GM12873 (cell line): ENCODE measurements around the gene NELFE.
"Not testable (repeated sequence)": the region's sequence is repeated elsewhere in the genome, so short reads cannot be mapped to it uniquely, and the experiment has no call there.

Source experiments
- TF ChIP-seq, protein P1 (sequence below): IDR thresholded peaks from 2 replicates; pipeline ENCODE4 v1.5.1; 2012; ENCODE audit warnings: low read depth, mild to moderate bottlenecking, moderate library complexity, low read length, control low read depth; ENCODE audit not compliant: insufficient read depth; ENCODE audit errors: missing control alignments

Gene NELFE, protein sequence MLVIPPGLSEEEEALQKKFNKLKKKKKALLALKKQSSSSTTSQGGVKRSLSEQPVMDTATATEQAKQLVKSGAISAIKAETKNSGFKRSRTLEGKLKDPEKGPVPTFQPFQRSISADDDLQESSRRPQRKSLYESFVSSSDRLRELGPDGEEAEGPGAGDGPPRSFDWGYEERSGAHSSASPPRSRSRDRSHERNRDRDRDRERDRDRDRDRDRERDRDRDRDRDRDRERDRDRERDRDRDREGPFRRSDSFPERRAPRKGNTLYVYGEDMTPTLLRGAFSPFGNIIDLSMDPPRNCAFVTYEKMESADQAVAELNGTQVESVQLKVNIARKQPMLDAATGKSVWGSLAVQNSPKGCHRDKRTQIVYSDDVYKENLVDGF

DNA sequence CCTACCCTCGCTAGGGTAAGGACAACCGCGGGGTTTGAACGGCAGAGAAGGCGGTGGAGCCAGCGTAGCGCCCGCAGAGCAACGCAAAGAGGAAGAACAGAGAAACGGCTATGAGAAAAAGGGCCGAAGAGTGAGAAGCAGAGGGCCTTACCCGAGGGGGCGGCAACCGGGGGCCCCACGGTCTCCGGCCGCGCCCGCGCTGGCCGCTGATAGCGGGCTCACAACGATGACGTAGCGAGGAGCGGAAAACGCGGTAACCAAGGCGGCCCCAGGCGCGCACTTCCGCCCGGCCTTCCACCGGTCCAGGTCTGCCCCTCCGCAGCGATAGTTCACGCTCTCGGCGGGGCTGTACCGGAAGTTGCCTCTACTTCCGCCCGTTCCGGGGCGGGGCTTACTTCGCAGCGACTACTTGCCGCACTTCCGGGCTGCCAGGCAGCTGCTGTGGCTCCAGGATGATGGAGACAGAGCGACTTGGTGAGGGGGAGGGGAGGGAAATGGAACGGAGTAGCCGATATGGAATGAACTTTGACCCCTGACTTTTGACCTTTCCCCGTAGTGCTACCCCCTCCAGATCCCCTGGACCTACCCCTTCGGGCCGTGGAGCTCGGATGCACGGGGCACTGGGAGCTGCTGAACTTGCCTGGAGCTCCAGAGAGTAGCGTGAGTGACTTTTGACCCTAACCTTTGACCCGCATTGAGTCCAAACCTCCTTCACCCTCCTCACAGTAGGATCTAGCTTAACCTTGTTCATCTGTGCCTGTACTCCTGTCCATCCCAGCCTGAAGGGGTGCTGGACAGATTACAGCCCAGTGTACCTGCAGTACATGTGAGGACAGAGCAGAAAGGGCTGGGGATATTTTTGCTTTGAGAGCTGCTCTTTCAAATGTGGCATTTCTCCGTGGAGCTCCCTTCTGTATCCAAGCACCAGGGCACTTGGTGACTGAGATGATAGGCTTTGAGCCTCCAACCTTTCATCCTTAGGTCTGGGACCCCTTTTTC lies at the start of gene NELFE, which contains the start of gene SKIC2:
NELFE (minus strand) TSS at position 231 of the 999 bp plus-strand sequence. CDS start 525 bp downstream, outside the sequence.
SKIC2 (plus strand) TSS at position 435 of the 999 bp plus-strand sequence; CDS start at position 453, 18 bp downstream.
- TF ChIP-seq, protein P1, sequence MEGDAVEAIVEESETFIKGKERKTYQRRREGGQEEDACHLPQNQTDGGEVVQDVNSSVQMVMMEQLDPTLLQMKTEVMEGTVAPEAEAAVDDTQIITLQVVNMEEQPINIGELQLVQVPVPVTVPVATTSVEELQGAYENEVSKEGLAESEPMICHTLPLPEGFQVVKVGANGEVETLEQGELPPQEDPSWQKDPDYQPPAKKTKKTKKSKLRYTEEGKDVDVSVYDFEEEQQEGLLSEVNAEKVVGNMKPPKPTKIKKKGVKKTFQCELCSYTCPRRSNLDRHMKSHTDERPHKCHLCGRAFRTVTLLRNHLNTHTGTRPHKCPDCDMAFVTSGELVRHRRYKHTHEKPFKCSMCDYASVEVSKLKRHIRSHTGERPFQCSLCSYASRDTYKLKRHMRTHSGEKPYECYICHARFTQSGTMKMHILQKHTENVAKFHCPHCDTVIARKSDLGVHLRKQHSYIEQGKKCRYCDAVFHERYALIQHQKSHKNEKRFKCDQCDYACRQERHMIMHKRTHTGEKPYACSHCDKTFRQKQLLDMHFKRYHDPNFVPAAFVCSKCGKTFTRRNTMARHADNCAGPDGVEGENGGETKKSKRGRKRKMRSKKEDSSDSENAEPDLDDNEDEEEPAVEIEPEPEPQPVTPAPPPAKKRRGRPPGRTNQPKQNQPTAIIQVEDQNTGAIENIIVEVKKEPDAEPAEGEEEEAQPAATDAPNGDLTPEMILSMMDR, result no peak

DNA sequence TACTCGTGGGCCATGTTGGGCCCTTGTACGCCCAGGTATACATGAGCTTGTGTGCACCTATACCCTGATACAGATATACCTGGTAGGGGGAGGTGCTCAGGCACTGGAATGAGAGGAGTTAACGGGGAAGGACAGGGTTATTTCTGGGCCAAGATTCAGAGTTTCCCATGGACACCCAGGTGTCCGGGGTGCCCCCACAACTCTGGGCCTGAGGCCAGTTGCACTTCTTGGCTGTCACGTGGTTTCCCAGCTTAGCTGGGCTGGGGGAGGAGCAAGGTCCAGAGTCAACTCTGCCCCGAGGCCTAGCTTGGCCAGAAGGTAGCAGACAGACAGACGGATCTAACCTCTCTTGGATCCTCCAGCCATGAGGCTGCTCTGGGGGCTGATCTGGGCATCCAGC lies 23.0 kb upstream of the NELFE start, which contains the start of gene C4A:
C4A (plus strand) TSS at position 314 of the 400 bp plus-strand sequence; CDS start at position 365, 51 bp downstream.
- TF ChIP-seq, protein P1, result not testable (repeated sequence)

DNA sequence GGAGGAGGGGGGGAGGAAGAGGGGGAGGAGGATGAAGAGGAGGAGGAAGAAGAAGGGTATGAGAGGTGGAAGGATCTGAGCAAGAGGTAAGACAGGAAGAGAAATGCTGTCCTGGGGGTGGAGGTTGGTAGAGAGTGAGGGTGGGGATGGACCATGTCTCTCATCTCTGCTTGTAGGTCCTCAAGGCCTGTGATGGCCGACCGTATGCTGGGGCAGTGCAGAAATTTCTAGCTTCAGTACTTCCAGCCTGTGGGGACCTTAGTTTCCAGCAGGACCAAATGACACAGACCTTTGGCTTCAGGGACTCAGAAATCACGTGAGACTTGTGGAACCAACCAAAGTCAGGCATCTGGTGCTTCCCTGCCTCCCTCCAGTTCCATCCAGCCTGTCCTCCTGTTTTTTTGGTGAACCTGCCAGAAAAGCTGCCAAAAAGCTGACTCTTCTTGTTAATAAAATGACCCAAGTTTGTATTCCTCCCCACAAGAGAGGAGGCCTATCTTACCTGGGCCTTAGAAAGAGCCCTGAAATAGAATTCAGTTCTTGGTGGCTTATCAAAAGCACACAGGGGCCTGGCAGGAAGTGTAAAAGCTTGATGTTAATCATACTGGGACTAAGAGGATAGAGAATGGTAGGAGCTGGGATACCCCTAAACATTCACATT lies 20.6 kb upstream of the NELFE start:
- TF ChIP-seq, protein P1, result no peak

DNA sequence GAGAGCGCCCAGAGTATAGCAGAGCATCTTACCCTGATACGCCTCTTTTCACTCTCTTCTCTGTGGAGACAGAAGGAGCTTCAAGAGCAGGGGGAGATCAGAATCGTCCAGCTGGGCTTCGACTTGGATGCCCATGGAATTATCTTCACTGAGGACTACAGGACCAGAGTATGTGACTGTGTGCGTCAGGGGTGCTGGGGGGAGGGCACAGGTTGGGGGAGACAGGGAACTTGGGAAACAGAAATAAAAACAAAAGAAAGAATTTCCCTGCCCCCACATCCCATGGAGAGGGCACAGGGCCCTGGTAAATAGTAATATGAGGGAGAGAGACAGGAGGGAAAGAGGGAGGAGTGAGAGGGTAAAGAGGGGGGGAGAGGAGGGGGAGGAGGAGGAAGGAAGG lies 20.1 kb upstream of the NELFE start:
- TF ChIP-seq, protein P1, result no peak

DNA sequence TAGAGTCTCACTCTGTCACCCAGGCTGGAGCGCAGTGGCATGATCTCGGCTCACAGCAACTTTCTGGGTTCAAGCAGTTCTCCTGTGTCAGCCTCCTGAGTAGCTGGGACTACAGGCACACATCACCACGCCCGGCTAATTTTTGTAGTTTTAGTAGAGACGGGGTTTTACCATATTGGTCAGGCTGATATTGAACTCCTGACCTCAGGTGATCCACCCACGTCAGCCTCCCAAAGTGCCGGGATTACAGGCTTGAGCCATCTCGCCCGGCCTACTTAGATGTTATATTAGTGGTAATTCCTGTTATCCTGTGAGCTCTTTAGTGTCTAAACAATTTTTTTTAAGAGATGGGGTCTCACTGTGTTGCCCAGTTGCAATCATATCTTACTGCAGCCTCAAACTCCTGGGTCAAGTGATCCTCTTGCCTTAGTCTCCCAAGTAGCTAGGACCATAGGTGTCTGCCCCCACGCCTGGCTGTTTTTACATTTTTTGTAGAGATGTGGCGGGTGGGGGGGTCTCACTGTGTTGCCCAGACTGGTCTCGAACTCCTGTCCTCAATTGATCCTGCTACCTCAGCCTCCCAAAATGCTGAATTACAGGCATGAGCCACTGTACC lies 19.2 kb upstream of the NELFE start:
- TF ChIP-seq, protein P1, result no peak

DNA sequence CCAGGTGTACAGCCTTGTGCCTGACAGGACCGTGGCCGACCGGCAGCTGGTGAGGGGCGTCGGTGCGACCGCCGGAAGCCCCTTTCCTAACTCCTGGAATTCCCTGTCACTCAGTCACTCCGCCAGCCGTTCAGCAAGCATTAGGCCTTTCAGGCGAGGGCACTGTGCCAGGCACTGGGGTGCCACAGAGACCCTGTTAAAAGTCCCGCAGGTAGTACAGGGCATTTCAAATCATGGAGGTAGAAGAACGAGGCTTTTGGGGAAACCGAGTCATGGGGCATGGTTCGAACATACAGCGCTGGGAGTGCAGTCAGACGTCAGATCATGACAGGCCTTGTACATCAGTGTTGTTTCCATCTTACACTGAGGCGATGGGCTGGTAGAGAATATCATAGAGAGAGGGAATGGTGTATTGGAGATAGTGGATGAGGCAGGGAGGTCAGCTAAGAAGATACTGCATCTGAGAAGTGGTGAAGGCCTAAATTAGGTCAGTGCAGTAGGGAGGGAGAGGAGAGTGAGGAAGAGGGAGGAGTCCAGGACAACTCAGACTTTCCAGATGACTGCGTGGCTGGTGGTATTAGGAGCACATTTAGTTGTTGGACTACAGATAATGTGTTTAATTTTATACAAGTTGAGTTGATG lies 14.1 kb upstream of the NELFE start:
- TF ChIP-seq, protein P1, result no peak
